ENCODE results near the gene ITPR2.
"Not testable (repeated sequence)": the region's sequence is repeated elsewhere in the genome, so short reads cannot be mapped to it uniquely, and the experiment has no call there.

DNA sequence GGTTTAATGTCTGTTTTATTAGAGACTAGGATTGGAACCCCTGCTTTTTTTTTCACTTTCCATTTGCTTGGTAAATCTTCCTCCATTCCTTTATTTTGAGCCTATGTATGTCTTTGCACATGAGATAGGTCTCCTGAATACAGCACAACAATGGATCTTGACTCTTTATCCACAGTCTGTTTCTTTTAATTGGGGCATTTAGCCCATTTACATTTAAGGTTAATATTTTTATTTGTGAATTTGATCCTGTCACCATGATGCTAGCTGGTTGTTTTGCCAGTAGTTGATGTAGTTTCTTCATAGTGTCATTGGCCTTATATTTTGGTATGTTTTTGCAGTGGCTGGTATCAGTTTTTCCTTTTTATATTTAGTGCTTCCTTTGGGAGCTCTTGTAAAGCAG lies 518.9 kb downstream of the ITPR2 start:
- not testable (repeated sequence) for TF ChIP-seq CTCF (IDR thresholded peaks at IDR 0.05; ENCODE audit: low read depth, low read length); EZH2phosphoT487 (IDR thresholded peaks at IDR 0.05; ENCODE audit: low read depth)

All from OCI-LY3 (cell line).